Measurements from ENCODE around the gene CCBE1.

DNA sequence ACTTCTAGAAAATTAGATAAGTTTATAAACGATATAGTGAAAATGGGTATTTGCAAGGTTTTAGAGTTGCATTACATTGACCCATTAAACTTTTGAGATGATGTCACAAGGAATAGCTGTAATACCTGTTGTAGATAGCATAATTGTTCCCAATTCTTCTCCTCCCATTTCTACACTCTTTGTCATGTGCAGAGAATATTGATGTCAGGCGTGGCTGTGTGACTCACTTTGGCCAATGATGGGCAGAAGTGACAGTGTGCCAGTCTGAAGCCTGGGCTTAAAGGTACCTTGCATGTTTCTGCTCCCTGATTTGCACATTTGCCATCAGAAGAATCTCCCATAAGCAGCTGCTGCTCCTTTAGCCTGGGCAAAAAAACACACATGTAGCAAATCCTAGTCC is 26.9 kb upstream of the CCBE1 start:
- TF ChIP-seq POLR2A (IDR thresholded peaks at IDR 0.05; ENCODE audit: low read length) = no peak
- TF ChIP-seq GATA1 (IDR thresholded peaks at IDR 0.05; ENCODE audit: low read depth, low read length) = no peak

Data from erythroblast (primary cell).